22Rv1 (cell line): ENCODE measurements around the gene FAM120A.

ENCODE experiments used
- H3K27ac ChIP-seq: fragments of 450-650 bp; 2 replicates; pipeline ENCODE4 v1.5.1; 2017
- CTCF ChIP-seq: fragments of 450-650 bp; IDR thresholded peaks from 2 replicates; pipeline ENCODE4 v1.5.1; 2017; ENCODE audit warnings: mild to moderate bottlenecking
- ZFX ChIP-seq: fragments of 450-650 bp; IDR thresholded peaks from 2 replicates; pipeline ENCODE4 v1.6.1; 2017; ENCODE audit warnings: antibody characterized with exemption, borderline replicate concordance

Gene FAM120A

GRCh38 chr9:93590609-93591234 is 139.2 kb downstream of the FAM120A start:
- no peak overlapping the region for H3K27ac ChIP-seq

GRCh38 chr9:93591301-93592007 is 140.0 kb downstream of the FAM120A start:
- TF ChIP-seq CTCF (no peak), ZFX (no peak)
- no peak overlapping the region for H3K27ac ChIP-seq

More at GRCh38 chr9:93590609-93591234, 139.2 kb downstream of the FAM120A start:
- TF ChIP-seq CTCF (no peak), ZFX (no peak)

DNA sequence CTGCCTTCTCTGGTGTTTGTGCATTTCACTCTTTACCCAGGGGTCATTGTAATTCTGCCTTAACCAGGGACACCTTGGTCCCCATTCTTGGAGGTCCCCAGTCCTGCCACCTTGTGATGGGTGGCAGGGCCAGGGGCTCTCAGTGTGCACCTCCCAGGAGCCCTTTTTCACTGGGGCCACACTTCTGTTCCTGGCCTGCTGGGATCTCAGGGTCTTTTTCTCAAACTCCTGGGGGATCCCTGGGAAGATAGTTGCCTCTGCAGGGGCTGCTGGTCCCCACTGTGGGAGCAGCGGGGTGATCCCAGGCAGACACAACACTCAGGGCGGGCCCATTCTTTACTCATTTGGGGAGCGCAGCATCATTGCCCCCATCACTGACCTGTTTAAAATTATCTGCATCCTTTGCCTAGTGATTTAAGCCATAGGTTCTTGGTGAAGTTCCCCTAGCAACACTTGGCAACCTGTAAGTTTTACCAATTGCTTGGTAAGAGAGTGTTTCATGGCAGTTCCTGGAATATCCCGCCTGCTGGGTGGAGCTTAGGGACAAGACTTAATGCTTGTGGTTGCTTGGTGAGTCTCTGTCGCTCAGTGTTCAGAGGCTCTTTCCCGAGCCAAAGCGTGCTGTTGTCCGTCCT is 140.6 kb downstream of the FAM120A start:
- H3K27ac ChIP-seq: no peak overlapping the region
- TF ChIP-seq CTCF (no peak), ZFX (no peak)

DNA sequence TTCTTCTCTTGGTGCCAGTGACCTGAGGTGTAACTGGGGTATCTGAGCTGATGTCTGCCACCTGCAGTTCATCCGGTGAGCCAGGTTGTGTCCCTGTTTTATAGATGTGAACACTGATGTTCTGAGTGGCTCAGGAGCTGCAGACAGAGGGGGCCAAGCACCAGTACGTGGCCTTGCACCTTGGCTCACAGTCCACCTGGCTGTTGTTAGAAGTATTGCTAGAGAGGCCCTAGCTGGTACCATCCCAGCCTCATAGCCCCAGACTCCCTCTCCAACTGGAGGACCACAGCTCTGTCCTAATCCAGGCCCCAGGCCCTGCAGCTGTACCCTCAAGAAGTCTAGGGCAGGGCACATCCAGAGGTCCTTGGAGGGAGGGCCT is 141.1 kb downstream of the FAM120A start:
- no peak for TF ChIP-seq ZFX
- TF ChIP-seq CTCF: peak; percentile 25; the same call in 1 of the 2 replicates
- no peak overlapping the region for H3K27ac ChIP-seq

DNA sequence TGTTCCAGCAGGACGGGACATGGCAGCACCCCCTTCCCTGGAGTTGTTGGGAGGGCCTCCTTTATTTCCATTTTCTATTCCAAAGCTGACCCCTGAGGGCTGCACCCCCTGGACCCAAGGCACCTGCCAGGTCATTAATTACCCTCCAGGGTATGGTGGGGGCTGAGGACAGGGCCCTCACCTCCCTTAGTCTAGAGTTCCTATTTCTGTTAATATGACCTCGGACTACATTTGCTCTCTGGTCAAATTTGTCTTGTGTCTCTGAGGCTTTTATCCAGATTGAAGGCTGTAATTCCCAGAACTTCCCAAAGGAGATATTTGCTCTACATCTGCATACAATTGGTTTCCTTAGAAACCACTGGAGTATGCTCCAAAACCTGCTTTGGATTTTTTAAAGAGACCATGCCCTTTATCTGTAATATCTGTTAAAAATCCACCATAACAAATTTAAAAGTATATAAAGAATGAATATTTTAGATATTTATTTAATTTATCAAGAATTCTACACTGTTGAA is 141.7 kb downstream of the FAM120A start:
- TF ChIP-seq ZFX (no peak), CTCF (no peak)
- no peak overlapping the region for H3K27ac ChIP-seq

DNA sequence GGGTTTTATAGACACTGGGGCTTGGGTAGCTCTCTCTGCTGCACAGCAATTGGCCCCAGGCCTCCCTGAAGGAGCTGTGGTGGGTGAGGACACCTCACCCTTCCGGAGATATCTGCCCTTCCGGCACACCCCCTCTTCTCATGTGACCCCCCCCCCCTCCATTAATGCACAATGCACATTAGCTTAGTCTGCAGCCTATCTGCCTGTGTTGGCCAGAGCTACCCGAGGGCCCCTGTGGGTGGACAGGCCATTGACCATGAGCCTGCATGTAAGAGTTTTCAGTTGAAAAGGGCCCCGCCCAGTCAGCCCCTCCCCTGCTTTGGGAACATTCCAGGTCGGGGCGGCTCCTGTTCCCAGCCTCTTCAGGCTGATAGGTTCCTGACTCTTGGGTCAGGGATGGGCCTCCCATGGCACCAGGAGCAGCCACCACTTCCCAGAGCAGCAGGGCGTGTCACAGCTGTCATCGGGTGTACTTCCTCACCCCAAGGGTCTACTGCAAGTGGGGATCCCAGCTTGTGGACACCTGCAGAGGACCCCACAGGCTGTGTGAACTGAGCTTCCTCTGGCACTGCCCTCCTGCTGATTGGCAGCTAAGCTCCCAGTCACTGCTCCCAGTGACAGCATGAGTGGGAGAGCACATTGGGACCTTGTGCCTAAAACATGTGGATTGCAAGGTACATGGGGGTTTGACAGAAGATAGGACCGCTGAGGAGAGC is 142.7 kb downstream of the FAM120A start:
- H3K27ac ChIP-seq: no peak overlapping the region
- no peak for TF ChIP-seq ZFX
- TF ChIP-seq CTCF: no peak
